Measurements from ENCODE around the gene RBCK1. TPM values are rescaled to one million over a fixed set of nuclear protein-coding genes. Genes with fewer than 3 reads are reported as not detected.

Gene RBCK1
- 67.0 TPM for total RNA-seq

GRCh38 chr20:407953-408842 lies at the start of gene RBCK1:
Gene RBCK1, plus strand, starts transcription at chr20:408299. Its CDS starts 459 bp downstream, at chr20:408758.
- peak in 1 of 2 donors; percentile 92 for DNase-seq (ENCODE audit: extremely low spot score in 2 of 2)
- intact Hi-C loops (cut with DNase I) = loop anchor here (10.0 kb wide), 1 partner anchor 63 kb away; the partner anchor contains the start of gene NRSN2
- no peaks in the 10 kb centered on the region for H3K27me3 ChIP-seq
- H3K4me3 ChIP-seq = peak within 1 kb of the TSS; percentile 67 to 94
- peaks cover 31% of the 10 kb centered on the region for H3K4me1 ChIP-seq
- peaks cover 0 to 14% of the 10 kb centered on the region in 2 donors for H3K36me3 ChIP-seq
- no peaks in the 10 kb centered on the region for H3K9me3 ChIP-seq
- H3K27ac ChIP-seq = peak within 1 kb of the TSS; percentile 88
- TF ChIP-seq, protein P1, sequence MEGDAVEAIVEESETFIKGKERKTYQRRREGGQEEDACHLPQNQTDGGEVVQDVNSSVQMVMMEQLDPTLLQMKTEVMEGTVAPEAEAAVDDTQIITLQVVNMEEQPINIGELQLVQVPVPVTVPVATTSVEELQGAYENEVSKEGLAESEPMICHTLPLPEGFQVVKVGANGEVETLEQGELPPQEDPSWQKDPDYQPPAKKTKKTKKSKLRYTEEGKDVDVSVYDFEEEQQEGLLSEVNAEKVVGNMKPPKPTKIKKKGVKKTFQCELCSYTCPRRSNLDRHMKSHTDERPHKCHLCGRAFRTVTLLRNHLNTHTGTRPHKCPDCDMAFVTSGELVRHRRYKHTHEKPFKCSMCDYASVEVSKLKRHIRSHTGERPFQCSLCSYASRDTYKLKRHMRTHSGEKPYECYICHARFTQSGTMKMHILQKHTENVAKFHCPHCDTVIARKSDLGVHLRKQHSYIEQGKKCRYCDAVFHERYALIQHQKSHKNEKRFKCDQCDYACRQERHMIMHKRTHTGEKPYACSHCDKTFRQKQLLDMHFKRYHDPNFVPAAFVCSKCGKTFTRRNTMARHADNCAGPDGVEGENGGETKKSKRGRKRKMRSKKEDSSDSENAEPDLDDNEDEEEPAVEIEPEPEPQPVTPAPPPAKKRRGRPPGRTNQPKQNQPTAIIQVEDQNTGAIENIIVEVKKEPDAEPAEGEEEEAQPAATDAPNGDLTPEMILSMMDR (IDR thresholded peaks at IDR 0.05) = no peak
- peak in 1 of 2 donors; percentile 81 for TF ChIP-seq POLR2AphosphoS5 (IDR thresholded peaks at IDR 0.05; ENCODE audit: insufficient read depth in 1 of 2, low read depth in 1 of 2)
- TF ChIP-seq POLR2A (IDR thresholded peaks at IDR 0.05) = no peak

GRCh38 chr20:358891-359555 lies 49.1 kb upstream of the RBCK1 start:
- no peaks in the 10 kb centered on the region for H3K36me3 ChIP-seq
- intact Hi-C loops (cut with DNase I) = no loop called here
- H3K27me3 ChIP-seq = no peaks in the 10 kb centered on the region

DNA sequence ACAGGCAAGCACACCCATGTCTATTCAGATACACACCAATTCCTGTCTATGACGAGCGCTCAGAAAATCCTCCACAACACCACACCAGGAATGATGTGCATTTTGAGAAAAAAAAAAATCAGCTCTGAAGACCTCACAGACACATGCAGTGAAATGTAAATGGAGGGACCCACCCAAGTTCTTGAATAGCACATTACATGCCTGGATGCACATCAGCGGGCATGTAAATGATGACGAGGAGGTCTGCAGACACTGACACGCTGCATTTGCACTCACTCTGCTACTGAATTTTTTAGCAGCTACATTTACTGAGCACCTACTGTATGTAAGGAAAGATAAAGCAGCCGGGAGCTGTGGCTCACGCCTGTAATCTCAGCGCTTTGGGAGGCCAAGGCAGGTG lies 46.5 kb upstream of the RBCK1 start:
- intact Hi-C loops (cut with DNase I) = loop anchor here (10.0 kb wide), 2 partner anchors 113 to 283 kb away; no protein-coding TSS in a partner anchor
- Histone ChIP-seq H3K27me3 (no peaks in the 10 kb centered on the region), H3K4me1 (peaks cover 16% of the 10 kb centered on the region), H3K4me3 (no peak overlapping the region), H3K36me3 (no peaks in the 10 kb centered on the region), H3K27ac (no peak overlapping the region), H3K9me3 (no peaks in the 10 kb centered on the region)
- no peak for DNase-seq (ENCODE audit: extremely low spot score in 2 of 2)
- TF ChIP-seq, protein P1 (IDR thresholded peaks at IDR 0.05) = no peak
- TF ChIP-seq POLR2A (IDR thresholded peaks at IDR 0.05) (no peak), POLR2AphosphoS5 (IDR thresholded peaks at IDR 0.05; ENCODE audit: insufficient read depth in 1 of 2, low read depth in 1 of 2) (no peak)

More at GRCh38 chr20:358891-359555, 49.1 kb upstream of the RBCK1 start:
- DNase-seq (ENCODE audit: extremely low spot score in 2 of 2) = no peak
- no peak overlapping the region for H3K27ac ChIP-seq
- TF ChIP-seq, protein P1 (IDR thresholded peaks at IDR 0.05) = no peak
- no peak for TF ChIP-seq POLR2A (IDR thresholded peaks at IDR 0.05)
- no peak for TF ChIP-seq POLR2AphosphoS5 (IDR thresholded peaks at IDR 0.05; ENCODE audit: insufficient read depth in 1 of 2, low read depth in 1 of 2)
- H3K9me3 ChIP-seq = no peaks in the 10 kb centered on the region
- H3K4me3 ChIP-seq = no peak overlapping the region
- peaks cover 9% of the 10 kb centered on the region for H3K4me1 ChIP-seq

DNA sequence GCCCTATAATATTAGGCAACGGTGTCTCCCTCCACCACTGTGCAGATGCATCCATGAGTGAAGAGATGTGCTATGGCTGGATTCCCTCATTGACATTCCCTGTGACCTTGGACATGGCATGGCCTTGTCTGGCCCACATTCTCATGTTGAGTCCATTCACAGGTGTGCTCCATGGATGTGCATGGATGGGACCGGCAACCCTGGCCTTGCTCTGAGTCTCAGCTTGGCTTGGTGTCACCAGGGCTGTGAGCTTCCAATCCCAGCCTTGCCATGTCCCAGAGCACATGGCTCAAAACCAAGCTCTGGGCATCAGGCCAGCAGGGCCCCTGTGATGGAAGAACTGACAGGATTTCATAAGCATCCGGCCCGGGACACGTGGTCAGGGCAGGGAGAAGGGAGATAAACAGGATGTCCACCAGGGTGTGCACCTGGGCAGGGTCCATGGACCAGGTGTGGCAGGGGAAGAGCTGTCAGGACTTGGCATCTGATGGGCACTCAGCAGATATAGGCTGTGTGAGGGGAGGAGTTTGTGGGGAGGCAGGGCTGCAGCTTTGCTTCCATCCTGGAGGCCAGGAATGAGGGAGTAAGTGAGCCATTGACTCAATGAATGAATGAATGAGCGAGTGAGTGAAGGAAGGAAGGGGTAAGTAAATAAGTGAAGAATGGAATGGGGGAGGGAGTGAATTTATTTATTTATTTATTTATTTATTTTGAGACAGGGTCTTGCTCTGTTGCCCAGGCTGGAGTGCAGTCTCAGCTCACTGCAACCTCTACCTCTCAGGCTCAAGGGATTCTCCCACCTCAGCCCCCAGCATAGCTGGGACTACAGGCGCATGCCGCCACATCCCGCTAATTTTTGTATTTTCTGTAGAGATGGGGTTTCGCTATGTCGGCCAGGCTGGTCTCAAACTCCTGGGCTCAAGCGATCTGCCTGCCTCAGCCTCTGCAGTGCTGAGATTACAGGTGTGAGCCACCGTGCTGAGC lies 45.5 kb upstream of the RBCK1 start:
- Histone ChIP-seq H3K4me1 (peaks cover 16% of the 10 kb centered on the region), H3K36me3 (no peaks in the 10 kb centered on the region), H3K27ac (no peak overlapping the region), H3K4me3 (no peak overlapping the region), H3K9me3 (no peaks in the 10 kb centered on the region), H3K27me3 (no peaks in the 10 kb centered on the region)
- TF ChIP-seq, protein P1 (IDR thresholded peaks at IDR 0.05) = no peak
- TF ChIP-seq POLR2A (IDR thresholded peaks at IDR 0.05) (no peak), POLR2AphosphoS5 (IDR thresholded peaks at IDR 0.05; ENCODE audit: insufficient read depth in 1 of 2, low read depth in 1 of 2) (peak; percentile 59 to 60)
- intact Hi-C loops (cut with DNase I) = loop anchor here (10.0 kb wide), 2 partner anchors 112 to 282 kb away; no protein-coding TSS in a partner anchor
- no peak for DNase-seq (ENCODE audit: extremely low spot score in 2 of 2)

Data from vagina (tissue), 2 donors.